ENCODE results near the gene MFAP5.
"Not testable (repeated sequence)": the region's sequence is repeated elsewhere in the genome, so short reads cannot be mapped to it uniquely, and the experiment has no call there.

MFAP5 gene

GRCh38 chr12:8630131-8630530, 32.5 kb downstream of the MFAP5 start:
- no peak for FAIRE-seq
- no peak for TF ChIP-seq CTCF (IDR thresholded peaks at IDR 0.05; ENCODE audit: insufficient read depth, missing control alignments)

GRCh38 chr12:8629486-8630033, 33.1 kb downstream of the MFAP5 start:
- no peak for TF ChIP-seq CTCF (IDR thresholded peaks at IDR 0.05; ENCODE audit: insufficient read depth, missing control alignments)
- DNase-seq (ENCODE audit: insufficient read length, low spot score) (no peak), FAIRE-seq (no peak)

More at GRCh38 chr12:8630131-8630530, 32.5 kb downstream of the MFAP5 start:
- no peak for DNase-seq (ENCODE audit: insufficient read length, low spot score)

- TF ChIP-seq CTCF (IDR thresholded peaks at IDR 0.05; ENCODE audit: insufficient read depth, missing control alignments): no peak
- no peak for DNase-seq (ENCODE audit: insufficient read length, low spot score)
- FAIRE-seq: no peak
Measured at GRCh38 chr12:8628731-8629130, 33.9 kb downstream of the MFAP5 start.

GRCh38 chr12:8624750-8625149, 37.9 kb downstream of the MFAP5 start:
- not testable (repeated sequence) for DNase-seq (ENCODE audit: insufficient read length, low spot score); FAIRE-seq

GRCh38 chr12:8622646-8623045, 40.0 kb downstream of the MFAP5 start:
- DNase-seq (ENCODE audit: insufficient read length, low spot score) (no peak), FAIRE-seq (no peak)
- no peak for TF ChIP-seq CTCF (IDR thresholded peaks at IDR 0.05; ENCODE audit: insufficient read depth, missing control alignments)

GRCh38 chr12:8615206-8615605, 47.4 kb downstream of the MFAP5 start:
- no peak for DNase-seq (ENCODE audit: insufficient read length, low spot score)
- no peak for FAIRE-seq
- no peak for TF ChIP-seq CTCF (IDR thresholded peaks at IDR 0.05; ENCODE audit: insufficient read depth, missing control alignments)

- FAIRE-seq; DNase-seq (ENCODE audit: insufficient read length, low spot score): not testable (repeated sequence)
Measured at GRCh38 chr12:8613881-8614280, 48.7 kb downstream of the MFAP5 start.

GRCh38 chr12:8612629-8613028, 50.0 kb downstream of the MFAP5 start, which contains the start of gene AICDA:
AICDA (minus strand) TSS chr12:8612859; CDS start chr12:8612767, 92 bp downstream.
- FAIRE-seq: no peak
- no peak for DNase-seq (ENCODE audit: insufficient read length, low spot score)

More at GRCh38 chr12:8612629-8613028, 50.0 kb downstream of the MFAP5 start, which contains the start of gene AICDA:
- TF ChIP-seq CTCF (IDR thresholded peaks at IDR 0.05; ENCODE audit: insufficient read depth, missing control alignments): no peak
